Sigmoid colon (tissue), 4 donors: ENCODE measurements around the gene HADH.

Source experiments
- CTCF ChIP-seq, 4 experiments: fragments of 450-650 bp in 3 of 4; fragments of 200-600 bp in 1 of 4; IDR thresholded peaks; one replicate each; pipeline ENCODE4 v1.5.1; 2016 to 2019; ENCODE audit warnings: antibody characterized with exemption in 4 of 4, mild to moderate bottlenecking in 3 of 4, moderate library complexity in 2 of 4
- EP300 ChIP-seq, 4 donors: sonication (generic); formaldehyde crosslinking; IDR thresholded peaks; one replicate each; pipeline ENCODE4 v1.6.1; 2017; ENCODE audit warnings: antibody characterized with exemption in 4 of 4
- POLR2A ChIP-seq, 2 donors: fragments of 450-650 bp; IDR thresholded peaks; one replicate each; pipeline ENCODE4 v1.6.1; 2016; ENCODE audit warnings: antibody characterized with exemption in 2 of 2, mild to moderate bottlenecking in 2 of 2, moderate library complexity in 2 of 2
- POLR2AphosphoS5 ChIP-seq, 4 donors: sonication (generic); formaldehyde crosslinking; IDR thresholded peaks; one replicate each; pipeline ENCODE4 v1.6.1; 2017; ENCODE audit warnings: antibody characterized with exemption in 4 of 4

- TF ChIP-seq POLR2AphosphoS5 (IDR thresholded peaks at IDR 0.05) (no peak), CTCF (IDR thresholded peaks at IDR 0.05) (no peak), POLR2A (IDR thresholded peaks at IDR 0.05) (no peak), EP300 (IDR thresholded peaks at IDR 0.05) (no peak)
Measured at GRCh38 chr4:108013955-108014354, 24.3 kb downstream of the HADH start.
